ENCODE results near the gene VWC2L. TPM values are rescaled to one million over a fixed set of nuclear protein-coding genes. Genes with fewer than 3 reads are reported as not detected.

The VWC2L gene
- total and polyA plus RNA-seq, 10 of the 15 experiments (the other 5 are each of a cell fraction or from before 2014, with no cell fraction given): not detected

GRCh38 chr2:214389334-214389733, 21.5 kb upstream of the VWC2L start:
- H3K9ac ChIP-seq (ENCODE audit: control insufficient read depth, insufficient read depth, low read length): no peak overlapping the region
- H3K27me3 ChIP-seq (replicated peaks in 1 of 2; ENCODE audit: control insufficient read depth in 2 of 2, insufficient read depth in 2 of 2, low read length in 1 of 2): no peaks in the 10 kb centered on the region
- no peaks in the 10 kb centered on the region for H3K79me2 ChIP-seq (ENCODE audit: control insufficient read depth, insufficient read depth, low read length)
- intact Hi-C loops (cut with micrococcal nuclease; ENCODE audit: unreplicated experiment): no loop called here
- ChIA-PET CTCF (no interaction called here), POLR2A (no interaction called here), RAD21 (ENCODE audit: unreplicated experiment) (no interaction called here), SMC1A (ENCODE audit: uncharacterized antibody, unreplicated experiment) (interaction anchor here (0.7 kb wide), 1 partner anchor 1337 kb away, joined by 3 read pairs; no protein-coding TSS in a partner anchor)
- no peak overlapping the region for H3K4me3 ChIP-seq
- no peak for TF ChIP-seq NKRF (conservative IDR thresholded peaks at IDR 0.05)
- TF ChIP-seq MEF2A (IDR thresholded peaks at IDR 0.05; ENCODE audit: insufficient read depth, low read depth, low read length): no peak
- no peak for TF ChIP-seq TBL1XR1 (IDR thresholded peaks at IDR 0.05; ENCODE audit: low read depth, low read length)
- no peak for TF ChIP-seq RB1 (IDR thresholded peaks at IDR 0.05; ENCODE audit: borderline replicate concordance)
- TF ChIP-seq HDGF (IDR thresholded peaks at IDR 0.05): no peak
- TF ChIP-seq MXI1 (IDR thresholded peaks at IDR 0.05; ENCODE audit: low read depth, low read length): no peak
- no peak for TF ChIP-seq CBX3 (IDR thresholded peaks at IDR 0.05; ENCODE audit: borderline replicate concordance, low read depth)
- no peak for TF ChIP-seq ZNF687 (IDR thresholded peaks at IDR 0.05)
- no peak for TF ChIP-seq E2F8 (IDR thresholded peaks at IDR 0.05; ENCODE audit: low read depth, partially characterized antibody)
- no peak for TF ChIP-seq NFXL1 (IDR thresholded peaks at IDR 0.05; ENCODE audit: borderline replicate concordance)
- TF ChIP-seq TCF12 (IDR thresholded peaks at IDR 0.05; ENCODE audit: low read depth, low read length): no peak
- TF ChIP-seq, protein P1, sequence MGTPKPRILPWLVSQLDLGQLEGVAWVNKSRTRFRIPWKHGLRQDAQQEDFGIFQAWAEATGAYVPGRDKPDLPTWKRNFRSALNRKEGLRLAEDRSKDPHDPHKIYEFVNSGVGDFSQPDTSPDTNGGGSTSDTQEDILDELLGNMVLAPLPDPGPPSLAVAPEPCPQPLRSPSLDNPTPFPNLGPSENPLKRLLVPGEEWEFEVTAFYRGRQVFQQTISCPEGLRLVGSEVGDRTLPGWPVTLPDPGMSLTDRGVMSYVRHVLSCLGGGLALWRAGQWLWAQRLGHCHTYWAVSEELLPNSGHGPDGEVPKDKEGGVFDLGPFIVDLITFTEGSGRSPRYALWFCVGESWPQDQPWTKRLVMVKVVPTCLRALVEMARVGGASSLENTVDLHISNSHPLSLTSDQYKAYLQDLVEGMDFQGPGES (IDR thresholded peaks at IDR 0.05): no peak
- no peak for TF ChIP-seq CHD1 (IDR thresholded peaks at IDR 0.05; ENCODE audit: low read depth, low read length)
- TF ChIP-seq SUPT20H (IDR thresholded peaks at IDR 0.05; ENCODE audit: borderline replicate concordance, control insufficient read depth, low read depth, low read length): no peak
- DNase-seq (ENCODE audit: low read depth, low spot score) (no peak), ATAC-seq (no peak), FAIRE-seq (no peak)
- no peak overlapping the region for H3K27ac ChIP-seq (ENCODE audit: control insufficient read depth, insufficient read depth)
- H3K36me3 ChIP-seq (ENCODE audit: control insufficient read depth in 2 of 2, insufficient read depth in 2 of 2, low read length in 1 of 2): no peaks in the 10 kb centered on the region
- BruUV-seq (replicated peaks): no TSS peak
- no peak overlapping the region for H3K4me2 ChIP-seq (ENCODE audit: control insufficient read depth, insufficient read depth)
- in situ Hi-C loops (cut with MboI): no loop called here
- H2AFZ ChIP-seq (ENCODE audit: control insufficient read depth, low read depth, low read length): no peak overlapping the region
- no peaks in the 10 kb centered on the region for H3K4me1 ChIP-seq (ENCODE audit: control insufficient read depth, insufficient read depth, low read length)
- no peaks in the 10 kb centered on the region for H4K20me1 ChIP-seq (ENCODE audit: control insufficient read depth, insufficient read depth)
- H3K9me3 ChIP-seq (replicated peaks; ENCODE audit: control insufficient read depth, insufficient read depth, low read length): no peaks in the 10 kb centered on the region
